ENCODE data around the gene NTM.
"Not testable (repeated sequence)": the region's sequence is repeated elsewhere in the genome, so short reads cannot be mapped to it uniquely, and the experiment has no call there.

Gene NTM

GRCh38 chr11:131465746-131466145 lies 95.3 kb downstream of the NTM start:
- DNase-seq: peak; percentile 12

- DNase-seq: no peak
Measured at GRCh38 chr11:131467645-131468394, 97.4 kb downstream of the NTM start.

- no peak for DNase-seq
Measured at GRCh38 chr11:131468565-131468964, 98.2 kb downstream of the NTM start.

GRCh38 chr11:131470216-131470925 lies 100.0 kb downstream of the NTM start:
- DNase-seq: no peak

- no peak for DNase-seq
Measured at GRCh38 chr11:131471976-131472375, 101.6 kb downstream of the NTM start.

GRCh38 chr11:131474947-131475346 lies 104.5 kb downstream of the NTM start:
- peak; percentile 64 for DNase-seq

- DNase-seq: no peak
Measured at GRCh38 chr11:131476266-131476665, 105.9 kb downstream of the NTM start.

- no peak for DNase-seq
Measured at GRCh38 chr11:131478341-131478740, 107.9 kb downstream of the NTM start.

- no peak for DNase-seq
Measured at GRCh38 chr11:131481303-131481702, 110.9 kb downstream of the NTM start.

GRCh38 chr11:131481971-131482370 lies 111.6 kb downstream of the NTM start:
- DNase-seq: no peak

- DNase-seq: no peak
Measured at GRCh38 chr11:131483453-131483852, 113.0 kb downstream of the NTM start.

- no peak for DNase-seq
Measured at GRCh38 chr11:131483877-131484276, 113.5 kb downstream of the NTM start.

- no peak for DNase-seq
Measured at GRCh38 chr11:131486100-131486499, 115.7 kb downstream of the NTM start.

GRCh38 chr11:131486937-131487635 lies 116.7 kb downstream of the NTM start:
- DNase-seq: peak; percentile 16

GRCh38 chr11:131488238-131488637 lies 117.8 kb downstream of the NTM start:
- no peak for DNase-seq

- DNase-seq: no peak
Measured at GRCh38 chr11:131491503-131491902, 121.1 kb downstream of the NTM start.

GRCh38 chr11:131495423-131495822 lies 125.0 kb downstream of the NTM start:
- no peak for DNase-seq

GRCh38 chr11:131497686-131498085 lies 127.3 kb downstream of the NTM start:
- DNase-seq: not testable (repeated sequence)

GRCh38 chr11:131498631-131499160 lies 128.3 kb downstream of the NTM start:
- no peak for DNase-seq

GRCh38 chr11:131499199-131499598 lies 128.8 kb downstream of the NTM start:
- no peak for DNase-seq

- DNase-seq: no peak
Measured at GRCh38 chr11:131503017-131503416, 132.6 kb downstream of the NTM start.

- DNase-seq: peak; percentile 25
Measured at GRCh38 chr11:131504199-131504949, 134.0 kb downstream of the NTM start.

- DNase-seq: no peak
Measured at GRCh38 chr11:131506348-131506747, 135.9 kb downstream of the NTM start.

Measured in hematopoietic multipotent progenitor cell treated with erythropoietin and hydrocortisone succinate and interleukin-3 and kit ligand, for 4 days (in vitro differentiated cells).